Ovary (tissue), 3 donors: ENCODE data around the gene MAP1S.

Experiments
- EP300 ChIP-seq: sonication (generic); formaldehyde crosslinking; IDR thresholded peaks from one replicate; pipeline ENCODE4 v1.6.1; 2017; ENCODE audit warnings: antibody characterized with exemption
- TF ChIP-seq, protein P1 (sequence below), 3 donors: fragments of 450-650 bp in 2 of 3; fragments of 200-600 bp in 1 of 3; IDR thresholded peaks; one replicate each; pipeline versions ENCODE4 v1.5.1 to v1.8.0; 2016 to 2022; ENCODE audit warnings: antibody characterized with exemption in 3 of 3, mild to moderate bottlenecking in 1 of 3
- donor health status: DM: no; HTN: no; CAD: no.

DNA sequence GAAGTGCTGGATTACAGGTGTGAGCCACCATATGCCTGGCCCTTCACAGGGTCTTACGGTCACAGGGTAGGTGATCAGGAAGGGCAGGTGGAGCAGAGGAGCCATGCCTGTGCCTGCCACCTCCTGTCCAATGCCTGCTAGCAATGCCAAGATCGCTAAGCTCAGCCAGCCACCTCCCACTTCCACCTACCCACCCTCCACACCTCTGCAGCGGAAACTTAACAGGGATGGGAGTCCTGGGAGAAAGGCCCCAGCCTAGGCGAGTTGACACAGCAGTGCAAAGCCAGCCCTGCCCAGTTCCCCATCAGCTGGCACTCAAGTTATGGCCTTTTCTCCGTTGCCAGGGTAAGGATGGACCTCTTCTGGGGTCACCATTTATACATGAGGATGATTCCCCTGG is 16.1 kb downstream of the MAP1S start:
- TF ChIP-seq EP300 = no peak
- TF ChIP-seq, protein P1, sequence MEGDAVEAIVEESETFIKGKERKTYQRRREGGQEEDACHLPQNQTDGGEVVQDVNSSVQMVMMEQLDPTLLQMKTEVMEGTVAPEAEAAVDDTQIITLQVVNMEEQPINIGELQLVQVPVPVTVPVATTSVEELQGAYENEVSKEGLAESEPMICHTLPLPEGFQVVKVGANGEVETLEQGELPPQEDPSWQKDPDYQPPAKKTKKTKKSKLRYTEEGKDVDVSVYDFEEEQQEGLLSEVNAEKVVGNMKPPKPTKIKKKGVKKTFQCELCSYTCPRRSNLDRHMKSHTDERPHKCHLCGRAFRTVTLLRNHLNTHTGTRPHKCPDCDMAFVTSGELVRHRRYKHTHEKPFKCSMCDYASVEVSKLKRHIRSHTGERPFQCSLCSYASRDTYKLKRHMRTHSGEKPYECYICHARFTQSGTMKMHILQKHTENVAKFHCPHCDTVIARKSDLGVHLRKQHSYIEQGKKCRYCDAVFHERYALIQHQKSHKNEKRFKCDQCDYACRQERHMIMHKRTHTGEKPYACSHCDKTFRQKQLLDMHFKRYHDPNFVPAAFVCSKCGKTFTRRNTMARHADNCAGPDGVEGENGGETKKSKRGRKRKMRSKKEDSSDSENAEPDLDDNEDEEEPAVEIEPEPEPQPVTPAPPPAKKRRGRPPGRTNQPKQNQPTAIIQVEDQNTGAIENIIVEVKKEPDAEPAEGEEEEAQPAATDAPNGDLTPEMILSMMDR (IDR thresholded peaks at IDR 0.05) = no peak
